ENCODE measurements around the gene PTPRN2. TPM values are rescaled to one million over a fixed set of nuclear protein-coding genes. Genes with fewer than 3 reads are reported as not detected.

Gene PTPRN2
- total and polyA plus RNA-seq, 3 experiments from 2014 or later: 0.33 to 1.2 (median 0.42) TPM

DNA sequence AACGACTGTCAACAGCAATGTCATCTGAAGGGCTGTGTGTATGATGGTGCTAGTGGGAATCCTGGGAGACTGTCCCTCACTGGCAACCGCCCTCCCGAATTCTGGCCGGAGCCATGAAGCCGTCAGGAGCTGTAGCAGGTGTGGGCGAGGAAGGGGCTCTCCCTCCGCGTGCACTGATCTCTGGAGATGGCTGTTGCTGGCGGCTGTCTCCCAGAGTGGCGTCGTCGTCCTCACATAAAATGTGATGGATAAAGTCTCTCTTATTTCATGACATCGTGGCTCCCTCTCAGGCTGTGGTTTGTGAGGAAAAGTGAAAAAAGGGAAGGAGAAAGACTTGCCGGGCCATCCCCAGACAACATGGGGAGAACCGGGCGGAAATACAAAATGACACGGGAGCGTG lies 1034.4 kb downstream of the PTPRN2 start:
- ChIA-PET CTCF (no interaction called here), POLR2A (no interaction called here)
- no peaks in the 10 kb centered on the region for H3K27me3 Mint-ChIP-seq
- H3K36me3 ChIP-seq (ENCODE audit: insufficient read depth, low read length): no peaks in the 10 kb centered on the region
- H3K4me1 ChIP-seq (ENCODE audit: insufficient read depth, low read length): no peaks in the 10 kb centered on the region
- no peak for DNase-seq
- H3K36me3 Mint-ChIP-seq: no peaks in the 10 kb centered on the region
- no peak overlapping the region for H3K4me3 ChIP-seq (ENCODE audit: low read length)
- H3K27me3 ChIP-seq (ENCODE audit: insufficient read depth, low read length, poor library complexity, severe bottlenecking): no peaks in the 10 kb centered on the region
- H3K27ac Mint-ChIP-seq: no peak overlapping the region
- no peak overlapping the region for H3K4me3 Mint-ChIP-seq
- H3K4me1 Mint-ChIP-seq: no peaks in the 10 kb centered on the region
- H3K9me3 Mint-ChIP-seq: no peaks in the 10 kb centered on the region
- no peak overlapping the region for H3K27ac ChIP-seq (ENCODE audit: low read depth, low read length)
- no peaks in the 10 kb centered on the region for H3K9me3 ChIP-seq (ENCODE audit: low read length)

DNA sequence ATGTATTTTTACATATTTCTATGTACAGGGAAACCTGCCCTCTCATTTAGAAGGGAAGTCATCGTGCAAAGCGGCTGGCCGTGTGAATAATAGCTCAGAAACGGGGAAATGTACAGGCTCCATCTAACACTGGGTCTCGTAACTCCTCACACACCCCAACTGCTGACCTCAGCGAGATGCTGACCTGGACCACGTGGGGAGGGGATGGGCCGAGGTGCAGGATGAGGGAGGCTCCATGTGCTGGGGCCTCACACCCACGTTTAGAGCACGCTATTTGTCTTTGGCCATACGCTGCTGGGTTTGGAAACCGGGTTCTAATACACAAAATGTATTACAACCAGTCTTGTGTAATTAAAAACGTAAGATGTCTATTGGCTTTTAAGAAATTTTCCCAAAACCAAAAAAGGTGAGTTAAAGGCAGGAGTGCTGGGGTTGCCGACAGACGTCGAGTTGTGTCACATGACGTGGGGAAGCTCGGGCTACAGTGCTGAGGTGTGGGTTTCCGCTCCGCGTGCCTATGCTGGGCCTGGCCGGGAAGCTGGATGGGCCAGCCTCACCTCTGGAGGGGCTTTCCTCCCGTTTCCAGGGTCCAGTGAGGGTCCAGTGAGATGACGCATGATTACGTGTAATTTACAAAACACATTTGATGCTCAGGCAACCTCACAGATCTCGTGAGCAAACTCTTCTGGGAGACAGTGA lies 1035.2 kb downstream of the PTPRN2 start:
- no peak for DNase-seq
- H3K4me1 Mint-ChIP-seq: no peaks in the 10 kb centered on the region
- CTCF ChIA-PET: no interaction called here

DNA sequence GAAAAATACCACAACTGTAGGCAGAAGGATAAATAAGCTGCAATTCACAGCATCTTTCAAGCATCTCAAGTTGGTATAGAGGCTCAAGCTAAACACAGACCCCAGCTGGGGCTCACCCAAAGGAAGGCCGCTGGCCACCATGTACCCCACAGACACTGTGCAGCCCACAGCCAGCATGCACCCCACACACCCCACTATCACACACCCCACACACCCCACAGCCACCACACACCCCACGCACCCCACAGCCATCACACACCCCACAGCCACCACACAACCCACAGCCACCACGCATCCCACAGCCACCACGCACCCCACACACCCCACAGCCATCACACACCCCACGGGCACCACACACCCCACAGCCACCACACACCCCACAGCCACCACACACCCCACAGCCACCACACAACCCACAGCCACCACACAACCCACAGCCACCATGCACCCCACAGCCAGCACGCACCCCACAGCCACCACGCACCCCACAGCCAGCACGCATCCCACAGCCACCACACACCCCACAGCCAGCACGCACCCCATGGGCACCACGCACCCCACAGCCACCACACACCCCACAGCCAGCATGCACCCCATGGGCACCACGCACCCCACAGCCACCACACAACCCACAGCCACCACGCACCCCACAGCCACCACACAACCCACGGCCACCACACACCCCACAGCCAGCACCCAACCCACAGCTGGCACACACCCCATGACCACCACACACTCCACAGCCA lies 1036.1 kb downstream of the PTPRN2 start:
- H3K4me3 ChIP-seq (ENCODE audit: low read length): no peak overlapping the region
- ChIA-PET POLR2A (no interaction called here), CTCF (no interaction called here)
- Mint-ChIP-seq H3K27me3 (no peaks in the 10 kb centered on the region), H3K9me3 (no peaks in the 10 kb centered on the region), H3K36me3 (peaks cover 0 to 1% (median 0%) of the 10 kb centered on the region in 3 donors), H3K4me1 (no peaks in the 10 kb centered on the region), H3K4me3 (peak overlapping the region in 1 of 7 donors; percentile 23), H3K27ac (peak overlapping the region in 2 of 8 donors; percentile 57 to 70)
- DNase-seq: no peak
- H3K27me3 ChIP-seq (ENCODE audit: insufficient read depth, low read length, poor library complexity, severe bottlenecking): no peaks in the 10 kb centered on the region
- H3K9me3 ChIP-seq (ENCODE audit: low read length): no peaks in the 10 kb centered on the region
- no peaks in the 10 kb centered on the region for H3K4me1 ChIP-seq (ENCODE audit: insufficient read depth, low read length)
- no peaks in the 10 kb centered on the region for H3K36me3 ChIP-seq (ENCODE audit: insufficient read depth, low read length)
- H3K27ac ChIP-seq (ENCODE audit: low read depth, low read length): no peak overlapping the region

More for the DNA sequence above, 1035.2 kb downstream of the PTPRN2 start:
- Mint-ChIP-seq H3K4me3 (no peak overlapping the region), H3K27me3 (no peaks in the 10 kb centered on the region), H3K9me3 (no peaks in the 10 kb centered on the region), H3K27ac (peak overlapping the region in 2 of 8 donors; percentile 21 to 47), H3K36me3 (peaks cover 0 to 1% (median 0%) of the 10 kb centered on the region in 3 donors)
- POLR2A ChIA-PET: no interaction called here
- H3K36me3 ChIP-seq (ENCODE audit: insufficient read depth, low read length): no peaks in the 10 kb centered on the region
- H3K9me3 ChIP-seq (ENCODE audit: low read length): no peaks in the 10 kb centered on the region
- no peaks in the 10 kb centered on the region for H3K4me1 ChIP-seq (ENCODE audit: insufficient read depth, low read length)
- H3K4me3 ChIP-seq (ENCODE audit: low read length): no peak overlapping the region
- H3K27ac ChIP-seq (ENCODE audit: low read depth, low read length): no peak overlapping the region
- no peaks in the 10 kb centered on the region for H3K27me3 ChIP-seq (ENCODE audit: insufficient read depth, low read length, poor library complexity, severe bottlenecking)

DNA sequence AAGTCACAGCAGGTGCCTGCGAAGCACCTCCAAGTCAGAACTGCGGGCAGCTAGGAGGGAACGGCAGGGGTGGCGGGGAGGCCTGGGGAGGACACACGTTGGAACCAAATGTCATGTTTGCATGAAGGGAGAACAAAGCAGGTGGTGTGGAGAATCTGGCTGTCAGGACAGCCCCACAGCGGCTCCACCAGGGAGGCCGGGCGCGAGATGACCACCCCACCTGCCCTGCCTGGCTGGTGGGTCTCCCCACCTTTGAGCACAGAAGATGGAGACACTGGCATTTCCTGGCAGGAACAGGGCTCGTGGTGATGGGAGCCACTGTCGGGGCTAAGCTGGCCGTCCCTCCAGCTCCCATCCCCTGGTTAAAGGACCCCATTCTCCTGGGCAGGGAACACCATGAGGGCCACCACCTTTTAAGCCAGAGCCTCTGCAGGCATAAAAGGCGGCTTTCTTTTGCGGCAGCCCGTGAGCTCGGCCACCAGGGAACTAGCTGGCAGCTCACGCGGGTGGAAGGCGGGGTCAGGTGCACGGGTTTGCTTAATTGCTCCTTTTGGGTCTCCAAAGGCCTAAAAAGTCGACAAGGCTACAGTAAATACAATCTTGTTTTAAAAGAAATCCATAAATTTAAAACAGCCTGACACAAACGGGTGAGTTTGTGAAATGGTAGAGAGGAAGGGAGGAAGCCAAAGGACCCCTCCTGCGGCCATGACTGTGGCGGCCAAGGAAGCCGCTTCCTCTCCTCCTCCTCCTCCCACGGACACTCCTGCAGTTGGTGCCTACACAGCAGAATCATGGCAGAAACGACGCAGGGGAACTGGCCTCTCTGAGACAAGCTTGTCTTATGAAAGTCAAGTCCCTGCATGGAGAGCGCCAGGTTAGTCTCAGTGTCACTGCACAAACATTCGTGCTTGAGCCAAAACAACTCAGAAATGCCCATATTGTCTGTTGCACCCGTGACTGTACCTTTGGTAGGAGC lies 1037.0 kb downstream of the PTPRN2 start:
- Histone ChIP-seq H3K36me3 (ENCODE audit: insufficient read depth, low read length) (no peaks in the 10 kb centered on the region), H3K4me3 (ENCODE audit: low read length) (no peak overlapping the region), H3K27me3 (ENCODE audit: insufficient read depth, low read length, poor library complexity, severe bottlenecking) (no peaks in the 10 kb centered on the region), H3K4me1 (ENCODE audit: insufficient read depth, low read length) (no peaks in the 10 kb centered on the region), H3K27ac (ENCODE audit: low read depth, low read length) (no peak overlapping the region), H3K9me3 (ENCODE audit: low read length) (no peaks in the 10 kb centered on the region)
- POLR2A ChIA-PET: no interaction called here
- Mint-ChIP-seq H3K27me3 (no peaks in the 10 kb centered on the region), H3K27ac (peak overlapping the region in 1 of 8 donors; percentile 57), H3K4me1 (no peaks in the 10 kb centered on the region), H3K9me3 (no peaks in the 10 kb centered on the region), H3K4me3 (no peak overlapping the region), H3K36me3 (peaks cover 0 to 1% (median 0%) of the 10 kb centered on the region in 3 donors)
- CTCF ChIA-PET: no interaction called here
- no peak for DNase-seq

DNA sequence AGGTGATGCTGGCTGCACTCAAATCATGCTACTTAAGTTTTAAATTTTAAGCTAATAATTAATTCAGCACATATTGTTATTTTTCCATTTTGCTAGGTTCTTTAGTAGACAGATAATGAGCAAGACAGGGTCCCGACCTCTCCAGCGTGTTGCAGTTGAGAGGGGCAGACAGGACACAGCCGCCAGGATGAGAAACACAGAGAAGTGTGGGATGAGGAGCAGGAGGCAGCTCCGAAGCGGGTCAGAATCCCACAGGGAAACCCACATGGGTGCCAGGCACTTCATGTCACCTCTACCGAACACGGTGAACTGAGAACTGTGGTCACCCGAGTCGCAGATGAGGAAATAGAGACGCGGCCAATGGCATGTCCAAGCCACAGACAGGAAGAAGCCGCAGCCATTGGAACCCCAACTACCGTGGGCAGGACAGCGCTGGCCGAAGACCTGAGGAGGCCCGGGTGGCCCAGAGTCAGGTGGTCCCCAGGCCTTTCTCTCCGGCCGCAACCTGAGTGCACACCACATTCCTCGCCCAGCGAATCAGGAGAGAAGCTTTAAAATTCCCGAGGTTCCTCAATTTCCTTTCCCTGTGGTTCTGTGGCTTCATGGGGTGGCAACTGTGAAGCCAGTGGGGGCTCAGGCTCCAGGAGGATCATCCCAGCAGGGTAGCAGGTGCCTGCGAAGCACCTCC lies 1037.9 kb downstream of the PTPRN2 start:
- H3K36me3 ChIP-seq (ENCODE audit: insufficient read depth, low read length): no peaks in the 10 kb centered on the region
- H3K27ac Mint-ChIP-seq: peak overlapping the region in 1 of 8 donors; percentile 91
- H3K27me3 ChIP-seq (ENCODE audit: insufficient read depth, low read length, poor library complexity, severe bottlenecking): no peaks in the 10 kb centered on the region
- no peaks in the 10 kb centered on the region for H3K9me3 Mint-ChIP-seq
- H3K27ac ChIP-seq (ENCODE audit: low read depth, low read length): no peak overlapping the region
- H3K4me3 Mint-ChIP-seq: no peak overlapping the region
- ChIA-PET CTCF (no interaction called here), POLR2A (no interaction called here)
- no peaks in the 10 kb centered on the region for H3K4me1 ChIP-seq (ENCODE audit: insufficient read depth, low read length)
- H3K9me3 ChIP-seq (ENCODE audit: low read length): no peaks in the 10 kb centered on the region
- peaks cover 0 to 1% of the 10 kb centered on the region in 2 donors for H3K27me3 Mint-ChIP-seq
- H3K4me1 Mint-ChIP-seq: no peaks in the 10 kb centered on the region
- no peak overlapping the region for H3K4me3 ChIP-seq (ENCODE audit: low read length)
- peaks cover 0 to 2% (median 1%) of the 10 kb centered on the region in 3 donors for H3K36me3 Mint-ChIP-seq
- DNase-seq: no peak

DNA sequence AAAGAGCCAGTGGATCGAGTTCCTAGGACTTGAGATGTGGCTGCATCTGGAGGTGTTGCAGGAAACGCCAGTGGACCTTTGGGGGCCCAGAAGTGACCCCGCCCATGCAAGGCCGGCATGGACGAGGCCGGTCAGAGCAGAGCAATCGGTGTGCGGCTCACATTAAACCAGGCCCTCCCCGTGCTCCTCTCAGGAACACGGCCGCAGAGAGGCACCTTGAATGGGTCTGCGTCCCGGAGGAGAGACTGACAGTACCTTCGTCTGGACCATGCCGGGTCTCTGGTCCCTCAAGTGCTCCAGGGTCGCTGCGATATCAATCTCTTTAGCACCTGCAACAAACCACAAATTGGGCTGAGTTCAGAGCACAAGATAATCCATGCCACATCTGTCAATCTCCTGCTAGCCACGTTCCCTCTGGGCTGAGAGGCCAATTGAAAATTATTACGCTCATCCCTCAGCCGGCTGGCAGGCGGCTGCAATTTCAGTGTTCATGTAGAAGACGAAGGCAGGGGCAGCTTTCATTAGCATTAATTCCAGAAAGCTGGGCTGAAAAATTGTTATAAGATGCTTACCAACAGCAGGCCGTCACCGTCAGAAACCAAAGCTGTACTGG lies 1038.8 kb downstream of the PTPRN2 start:
- H3K4me1 Mint-ChIP-seq: no peaks in the 10 kb centered on the region
- Histone ChIP-seq H3K9me3 (ENCODE audit: low read length) (no peaks in the 10 kb centered on the region), H3K27me3 (ENCODE audit: insufficient read depth, low read length, poor library complexity, severe bottlenecking) (no peaks in the 10 kb centered on the region), H3K4me3 (ENCODE audit: low read length) (no peak overlapping the region), H3K36me3 (ENCODE audit: insufficient read depth, low read length) (no peaks in the 10 kb centered on the region), H3K27ac (ENCODE audit: low read depth, low read length) (no peak overlapping the region), H3K4me1 (ENCODE audit: insufficient read depth, low read length) (no peaks in the 10 kb centered on the region)
- CTCF ChIA-PET: no interaction called here
- peaks cover 0 to 2% (median 1%) of the 10 kb centered on the region in 3 donors for H3K36me3 Mint-ChIP-seq
- no peak overlapping the region for H3K27ac Mint-ChIP-seq
- DNase-seq: no peak
- no peaks in the 10 kb centered on the region for H3K9me3 Mint-ChIP-seq
- no peak overlapping the region for H3K4me3 Mint-ChIP-seq
- POLR2A ChIA-PET: no interaction called here
- H3K27me3 Mint-ChIP-seq: peaks cover 0 to 1% of the 10 kb centered on the region in 2 donors

DNA sequence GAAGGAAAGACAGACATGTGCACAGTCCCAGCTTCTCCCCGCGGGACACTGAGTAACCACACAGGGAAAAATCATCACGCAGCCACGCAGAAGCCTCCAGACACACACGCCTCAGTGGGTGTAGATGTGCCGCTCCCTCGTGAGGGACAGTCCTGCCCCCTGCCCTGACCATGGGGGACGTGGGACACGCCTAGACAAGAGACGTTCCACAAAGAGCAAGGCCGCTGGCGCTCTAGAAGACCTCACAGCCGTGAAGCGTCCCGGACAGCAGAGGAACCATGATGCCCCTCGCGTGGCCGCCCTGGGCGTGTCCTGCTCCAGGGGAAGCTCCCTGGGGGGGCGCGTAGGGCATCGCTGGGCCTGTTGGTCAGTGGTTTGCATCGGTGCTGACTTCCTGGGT lies 1040.0 kb downstream of the PTPRN2 start:
- H3K4me1 Mint-ChIP-seq: no peaks in the 10 kb centered on the region
- Histone ChIP-seq H3K27ac (ENCODE audit: low read depth, low read length) (no peak overlapping the region), H3K9me3 (ENCODE audit: low read length) (no peaks in the 10 kb centered on the region), H3K4me3 (ENCODE audit: low read length) (no peak overlapping the region), H3K4me1 (ENCODE audit: insufficient read depth, low read length) (no peaks in the 10 kb centered on the region), H3K27me3 (ENCODE audit: insufficient read depth, low read length, poor library complexity, severe bottlenecking) (no peaks in the 10 kb centered on the region), H3K36me3 (ENCODE audit: insufficient read depth, low read length) (no peaks in the 10 kb centered on the region)
- no peak for DNase-seq
- peaks cover 0 to 3% of the 10 kb centered on the region in 2 donors for H3K27me3 Mint-ChIP-seq
- no peak overlapping the region for H3K4me3 Mint-ChIP-seq
- H3K27ac Mint-ChIP-seq: no peak overlapping the region
- CTCF ChIA-PET: no interaction called here
- H3K36me3 Mint-ChIP-seq: peaks cover 0 to 2% (median 1%) of the 10 kb centered on the region in 3 donors
- no peaks in the 10 kb centered on the region for H3K9me3 Mint-ChIP-seq
- POLR2A ChIA-PET: no interaction called here

Data from CD8-positive, alpha-beta memory T cell (primary cell).